Measurements from ENCODE around the gene CELSR1. TPM values are rescaled to one million over a fixed set of nuclear protein-coding genes. Genes with fewer than 3 reads are reported as not detected.

The CELSR1 gene
- polyA plus RNA-seq, 1 experiment = 1.0 TPM

GRCh38 chr22:46571642-46572250 is 34.3 kb upstream of the CELSR1 start:
- POLR2A ChIA-PET = no interaction called here
- H3K27me3 ChIP-seq (ENCODE audit: control insufficient read depth, insufficient read depth, low read length) = no peaks in the 10 kb centered on the region
- no peak for TF ChIP-seq CTCF (IDR thresholded peaks at IDR 0.05; ENCODE audit: insufficient read depth, low read depth, low read length)
- H3K4me3 ChIP-seq (ENCODE audit: low read depth, low read length) = no peak overlapping the region
- no peak for DNase-seq (ENCODE audit: low read depth)
- no peaks in the 10 kb centered on the region for H3K36me3 ChIP-seq (ENCODE audit: control insufficient read depth, insufficient read depth, low read length)
- CTCF ChIA-PET = interaction anchor here (1.4 kb wide), 1 partner anchor 9 kb away, joined by 8 read pairs; no protein-coding TSS in a partner anchor

GRCh38 chr22:46569848-46570695 is 32.7 kb upstream of the CELSR1 start:
- POLR2A ChIA-PET = no interaction called here
- TF ChIP-seq CTCF (IDR thresholded peaks at IDR 0.05; ENCODE audit: insufficient read depth, low read depth, low read length) = no peak
- Histone ChIP-seq H3K27me3 (ENCODE audit: control insufficient read depth, insufficient read depth, low read length) (no peaks in the 10 kb centered on the region), H3K36me3 (ENCODE audit: control insufficient read depth, insufficient read depth, low read length) (no peaks in the 10 kb centered on the region), H3K4me3 (ENCODE audit: low read depth, low read length) (no peak overlapping the region)
- no peak for DNase-seq (ENCODE audit: low read depth)
- CTCF ChIA-PET = no interaction called here

GRCh38 chr22:46569055-46569847 is 31.8 kb upstream of the CELSR1 start:
- no peak for DNase-seq (ENCODE audit: low read depth)
- CTCF ChIA-PET = no interaction called here
- no peaks in the 10 kb centered on the region for H3K27me3 ChIP-seq (ENCODE audit: control insufficient read depth, insufficient read depth, low read length)
- H3K4me3 ChIP-seq (ENCODE audit: low read depth, low read length) = no peak overlapping the region
- no peaks in the 10 kb centered on the region for H3K36me3 ChIP-seq (ENCODE audit: control insufficient read depth, insufficient read depth, low read length)
- no peak for TF ChIP-seq CTCF (IDR thresholded peaks at IDR 0.05; ENCODE audit: insufficient read depth, low read depth, low read length)
- POLR2A ChIA-PET = no interaction called here

- ChIA-PET POLR2A (no interaction called here), CTCF (no interaction called here)
- Histone ChIP-seq H3K36me3 (ENCODE audit: control insufficient read depth, insufficient read depth, low read length) (no peaks in the 10 kb centered on the region), H3K4me3 (ENCODE audit: low read depth, low read length) (no peak overlapping the region), H3K27me3 (ENCODE audit: control insufficient read depth, insufficient read depth, low read length) (no peaks in the 10 kb centered on the region)
- no peak for DNase-seq (ENCODE audit: low read depth)
- no peak for TF ChIP-seq CTCF (IDR thresholded peaks at IDR 0.05; ENCODE audit: insufficient read depth, low read depth, low read length)
Observed at GRCh38 chr22:46568102-46568809, 30.8 kb upstream of the CELSR1 start.
